Measurements from ENCODE around the gene UTS2R. TPM values are rescaled to one million over a fixed set of nuclear protein-coding genes. Genes with fewer than 3 reads are reported as not detected.

Gene UTS2R
- total RNA-seq, 1 experiment from 2014 or later: 8.3 TPM

GRCh38 chr17:82330322-82331239, 41.0 kb upstream of the UTS2R start:
- peak; percentile 100 for DNase-seq
- peaks cover 43% of the 10 kb centered on the region for H3K4me1 ChIP-seq

GRCh38 chr17:82331345-82331939, 40.1 kb upstream of the UTS2R start:
- Histone ChIP-seq H3K36me3 (no peaks in the 10 kb centered on the region), H3K27me3 (peaks cover 3% of the 10 kb centered on the region; the same call in 1 of the 2 replicates), H3K27ac (no peak overlapping the region), H3K9me3 (replicated peaks) (no peaks in the 10 kb centered on the region), H3K4me1 (peaks cover 50% of the 10 kb centered on the region), H3K4me3 (no peak overlapping the region)
- DNase-seq: no peak

More at GRCh38 chr17:82330322-82331239, 41.0 kb upstream of the UTS2R start:
- no peak overlapping the region for H3K4me3 ChIP-seq
- H3K9me3 ChIP-seq (replicated peaks): no peaks in the 10 kb centered on the region
- peak overlapping the region; percentile 2; the same call in 1 of the 2 replicates for H3K27ac ChIP-seq
- H3K27me3 ChIP-seq: peaks cover 5% of the 10 kb centered on the region
- H3K36me3 ChIP-seq: no peaks in the 10 kb centered on the region

GRCh38 chr17:82332669-82333278, 38.8 kb upstream of the UTS2R start:
- H3K4me1 ChIP-seq: peaks cover 62% of the 10 kb centered on the region
- H3K27me3 ChIP-seq: no peaks in the 10 kb centered on the region
- no peaks in the 10 kb centered on the region for H3K9me3 ChIP-seq (replicated peaks)
- no peak overlapping the region for H3K27ac ChIP-seq
- no peaks in the 10 kb centered on the region for H3K36me3 ChIP-seq
- DNase-seq: no peak
- H3K4me3 ChIP-seq: peak overlapping the region; percentile 19

- Histone ChIP-seq H3K4me3 (peak within 1 kb of the TSS; percentile 19; the same call in 1 of the 2 replicates), H3K27ac (no peak within 1 kb of the TSS), H3K36me3 (no peaks in the 10 kb centered on the region), H3K27me3 (no peaks in the 10 kb centered on the region), H3K9me3 (replicated peaks) (no peaks in the 10 kb centered on the region), H3K4me1 (peaks cover 70% of the 10 kb centered on the region)
- DNase-seq: no peak
Measured at GRCh38 chr17:82333279-82334171, 38.0 kb upstream of the UTS2R start, which contains the start of gene SECTM1. TSS of gene SECTM1 (minus strand) at chr17:82333766. CDS start at chr17:82327240, 6,526 bp downstream.

GRCh38 chr17:82334204-82334621, 37.4 kb upstream of the UTS2R start:
- no peak overlapping the region for H3K27ac ChIP-seq
- no peaks in the 10 kb centered on the region for H3K9me3 ChIP-seq (replicated peaks)
- DNase-seq: no peak
- H3K27me3 ChIP-seq: no peaks in the 10 kb centered on the region
- H3K4me3 ChIP-seq: no peak overlapping the region
- H3K36me3 ChIP-seq: no peaks in the 10 kb centered on the region
- H3K4me1 ChIP-seq: peaks cover 74% of the 10 kb centered on the region

- no peak overlapping the region for H3K27ac ChIP-seq
- peaks cover 74% of the 10 kb centered on the region for H3K4me1 ChIP-seq
- DNase-seq: no peak
- H3K27me3 ChIP-seq: no peaks in the 10 kb centered on the region
- no peak overlapping the region for H3K4me3 ChIP-seq
- no peaks in the 10 kb centered on the region for H3K9me3 ChIP-seq (replicated peaks)
- no peaks in the 10 kb centered on the region for H3K36me3 ChIP-seq
Measured at GRCh38 chr17:82334622-82335394, 36.8 kb upstream of the UTS2R start.

- Histone ChIP-seq H3K27ac (peak overlapping the region; percentile 94), H3K4me1 (peaks cover 61% of the 10 kb centered on the region), H3K9me3 (replicated peaks) (no peaks in the 10 kb centered on the region), H3K27me3 (no peaks in the 10 kb centered on the region), H3K36me3 (no peaks in the 10 kb centered on the region), H3K4me3 (peak overlapping the region; percentile 52)
- peak; percentile 94 to 98 for DNase-seq
Measured at GRCh38 chr17:82338858-82339633, 32.5 kb upstream of the UTS2R start.

GRCh38 chr17:82339634-82340580, 31.7 kb upstream of the UTS2R start:
- Histone ChIP-seq H3K27ac (peak overlapping the region; percentile 94), H3K9me3 (replicated peaks) (no peaks in the 10 kb centered on the region), H3K4me3 (peak overlapping the region; percentile 52), H3K4me1 (peaks cover 57% of the 10 kb centered on the region), H3K27me3 (no peaks in the 10 kb centered on the region), H3K36me3 (no peaks in the 10 kb centered on the region)
- no peak for DNase-seq

GRCh38 chr17:82342361-82343079, 29.0 kb upstream of the UTS2R start:
- Histone ChIP-seq H3K27ac (no peak overlapping the region), H3K9me3 (replicated peaks) (no peaks in the 10 kb centered on the region), H3K36me3 (no peaks in the 10 kb centered on the region), H3K4me3 (peak overlapping the region; percentile 31), H3K27me3 (no peaks in the 10 kb centered on the region), H3K4me1 (peaks cover 34% of the 10 kb centered on the region)
- peak in 1 of 2 experiments; percentile 70 for DNase-seq

GRCh38 chr17:82343560-82343959, 28.0 kb upstream of the UTS2R start:
- H3K27me3 ChIP-seq: no peaks in the 10 kb centered on the region
- no peaks in the 10 kb centered on the region for H3K36me3 ChIP-seq
- H3K4me3 ChIP-seq: no peak overlapping the region
- peaks cover 24% of the 10 kb centered on the region for H3K4me1 ChIP-seq
- H3K9me3 ChIP-seq (replicated peaks): no peaks in the 10 kb centered on the region
- no peak overlapping the region for H3K27ac ChIP-seq
- no peak for DNase-seq

- Histone ChIP-seq H3K36me3 (no peaks in the 10 kb centered on the region), H3K9me3 (replicated peaks) (no peaks in the 10 kb centered on the region), H3K27ac (no peak overlapping the region), H3K4me3 (no peak overlapping the region), H3K4me1 (peaks cover 18% of the 10 kb centered on the region), H3K27me3 (0 out of 2 replicates have a peak, but pooled peaks cover 5% of the 10 kb centered on the region)
- no peak for DNase-seq
Measured at GRCh38 chr17:82344175-82344907, 27.2 kb upstream of the UTS2R start.
